ENCODE results near the gene UBR1. TPM values are rescaled to one million over a fixed set of nuclear protein-coding genes. Genes with fewer than 3 reads are reported as not detected.
"Not testable (repeated sequence)": the region's sequence is repeated elsewhere in the genome, so short reads cannot be mapped to it uniquely, and the experiment has no call there.

Gene UBR1
- total and polyA plus RNA-seq, 8 donors = 4.6 to 19.8 (median 14.4) TPM

DNA sequence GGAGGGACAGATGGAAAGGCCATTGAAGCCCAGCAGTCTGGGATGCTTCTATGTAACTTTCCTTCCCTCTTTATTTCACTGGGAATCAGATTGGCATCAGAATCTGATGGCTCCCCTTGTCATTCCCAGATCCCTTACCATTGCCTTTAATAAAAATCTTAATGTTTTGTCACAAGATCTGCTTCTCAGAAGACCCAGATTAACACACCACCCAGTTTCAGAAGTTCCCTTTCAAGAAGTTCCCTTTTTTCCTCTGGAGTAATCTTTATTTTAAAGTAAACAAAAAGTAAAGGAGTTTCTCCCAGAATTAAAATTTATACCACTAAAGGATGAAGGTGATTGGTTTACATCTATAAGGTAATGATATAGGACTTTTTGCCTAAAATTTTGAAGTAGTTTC lies 76.4 kb downstream of the UBR1 start:
- Histone ChIP-seq H3K4me1 (no peaks in the 10 kb centered on the region), H3K36me3 (peaks cover 0 to 37% (median 5%) of the 10 kb centered on the region in 3 donors), H3K27ac (no peak overlapping the region), H3K27me3 (no peaks in the 10 kb centered on the region), H3K9me3 (no peaks in the 10 kb centered on the region), H3K4me3 (no peak overlapping the region)
- FAIRE-seq (no peak), ATAC-seq (no peak), DNase-seq (no peak)
- intact Hi-C loops (cut with DNase I) = no loop called here
- no peak for TF ChIP-seq CTCF (IDR thresholded peaks at IDR 0.05)

DNA sequence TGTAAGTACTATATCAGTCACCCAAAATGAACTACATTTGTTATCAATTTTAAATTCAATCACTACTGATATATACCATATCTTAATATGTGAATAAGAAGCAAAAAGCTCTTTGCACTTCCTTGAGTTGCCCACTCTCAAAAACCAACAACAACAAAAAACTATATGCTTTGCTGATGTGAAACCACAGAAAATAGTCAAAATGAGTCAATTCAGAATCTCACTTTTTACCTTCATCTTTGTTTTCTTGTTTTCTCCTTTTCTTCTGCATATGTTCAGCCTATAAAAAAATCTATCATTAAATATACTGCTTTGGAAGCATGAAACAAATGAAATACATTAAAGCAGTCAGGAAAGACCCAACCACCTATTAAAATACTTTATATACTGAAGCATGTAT lies 80.7 kb downstream of the UBR1 start:
- H3K9me3 ChIP-seq = no peaks in the 10 kb centered on the region
- no peak overlapping the region for H3K27ac ChIP-seq
- no peak for ATAC-seq
- no peak for FAIRE-seq
- H3K27me3 ChIP-seq = no peaks in the 10 kb centered on the region
- no peak for TF ChIP-seq CTCF (IDR thresholded peaks at IDR 0.05)
- intact Hi-C loops (cut with DNase I) = no loop called here
- peaks cover 0 to 60% (median 8%) of the 10 kb centered on the region in 3 donors for H3K36me3 ChIP-seq
- DNase-seq = no peak
- H3K4me3 ChIP-seq = no peak overlapping the region
- H3K4me1 ChIP-seq = no peaks in the 10 kb centered on the region

DNA sequence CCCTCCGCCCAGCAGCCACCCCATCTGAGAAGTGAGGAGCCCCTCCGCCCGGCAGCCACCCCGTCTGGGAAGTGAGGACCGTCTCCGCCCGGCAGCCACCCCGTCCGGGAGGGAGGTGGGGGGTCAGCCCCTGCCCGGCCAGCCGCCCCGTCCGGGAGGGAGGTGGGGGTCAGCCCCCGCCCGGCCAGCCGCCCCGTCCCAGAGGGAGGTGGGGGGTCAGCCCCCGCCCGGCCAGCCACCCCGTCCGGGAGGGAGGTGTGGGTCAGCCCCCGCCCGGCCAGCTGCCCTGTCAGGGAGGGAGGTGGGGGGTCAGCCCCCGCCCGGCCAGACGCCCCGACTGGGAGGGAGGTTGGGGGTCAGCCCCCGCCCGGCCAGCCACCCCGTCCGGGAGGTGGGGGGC lies 91.2 kb downstream of the UBR1 start:
- FAIRE-seq; H3K4me3 ChIP-seq; intact Hi-C loops (cut with DNase I); H3K9me3 ChIP-seq; H3K27me3 ChIP-seq; H3K4me1 ChIP-seq; H3K27ac ChIP-seq; ATAC-seq: not testable (repeated sequence)
- H3K36me3 ChIP-seq = peaks cover 0 to 12% (median 9%) of the 10 kb centered on the region in 3 donors
- WGBS, 2 donors = 96% methylated on average over 31 of the region's 31 CpGs
- peak in 1 of 6 donors; percentile 58 for DNase-seq

DNA sequence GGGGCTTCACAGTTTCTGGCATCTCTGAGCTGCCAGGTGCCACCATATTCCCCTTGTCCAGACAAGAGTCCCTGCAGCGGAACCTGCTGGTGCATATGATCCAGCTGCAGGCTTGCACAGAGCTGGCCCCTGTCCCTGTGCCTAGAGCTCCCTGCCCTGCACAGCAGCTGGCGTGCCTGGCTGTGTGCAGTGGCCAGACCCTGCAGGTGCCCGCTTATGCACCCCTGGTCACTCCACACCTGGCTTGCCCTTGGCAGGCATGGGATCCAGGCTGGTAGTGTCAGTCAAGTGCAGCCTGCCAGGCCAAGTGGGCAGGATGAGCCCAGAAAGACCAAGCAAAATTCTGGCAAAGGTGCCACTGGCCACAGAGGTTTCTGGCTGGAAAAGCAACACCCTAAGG lies 96.6 kb downstream of the UBR1 start:
- Histone ChIP-seq H3K36me3 (peaks cover 0 to 28% (median 5%) of the 10 kb centered on the region in 3 donors), H3K27ac (no peak overlapping the region), H3K4me3 (no peak overlapping the region), H3K9me3 (no peaks in the 10 kb centered on the region), H3K4me1 (no peaks in the 10 kb centered on the region), H3K27me3 (no peaks in the 10 kb centered on the region)
- FAIRE-seq (no peak), DNase-seq (no peak), ATAC-seq (no peak)
- TF ChIP-seq CTCF (IDR thresholded peaks at IDR 0.05) = no peak
- WGBS, 2 donors = 97 to 100% methylated on average over 3 of the region's 3 CpGs
- intact Hi-C loops (cut with DNase I) = no loop called here

- H3K4me1 ChIP-seq = no peaks in the 10 kb centered on the region
- H3K27me3 ChIP-seq = no peaks in the 10 kb centered on the region
- FAIRE-seq = no peak
- H3K4me3 ChIP-seq = no peak overlapping the region
- H3K36me3 ChIP-seq = peaks cover 0 to 28% (median 5%) of the 10 kb centered on the region in 3 donors
- no peak for ATAC-seq
- 97% methylated on average over 14 of the region's 14 CpGs for WGBS, 2 donors
- intact Hi-C loops (cut with DNase I) = no loop called here
- DNase-seq = peak in 1 of 6 donors; percentile 50
- H3K27ac ChIP-seq = no peak overlapping the region
- TF ChIP-seq CTCF (IDR thresholded peaks at IDR 0.05) = no peak
- H3K9me3 ChIP-seq = no peaks in the 10 kb centered on the region
These were observed 97.7 kb downstream of the UBR1 start for GRCh38 chr15:43008150-43008549.

DNA sequence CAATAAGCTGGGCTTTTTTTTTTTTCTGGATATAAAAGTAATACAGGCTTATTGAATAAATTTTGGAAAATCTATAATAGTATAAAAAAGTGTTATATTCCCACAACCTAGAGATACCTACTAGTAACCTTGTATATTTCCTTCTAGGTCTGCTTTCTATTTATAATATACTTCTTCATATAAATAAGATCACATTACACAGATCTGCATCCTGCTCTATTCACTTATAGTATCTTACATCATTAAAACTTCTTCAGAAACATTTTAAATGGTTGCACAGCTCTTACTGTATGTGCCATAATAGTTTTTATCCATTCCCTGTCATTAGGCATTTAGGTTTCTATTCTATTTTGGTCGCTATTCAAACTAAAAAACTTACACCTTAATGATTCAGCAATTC lies 98.3 kb downstream of the UBR1 start:
- H3K36me3 ChIP-seq = peaks cover 0 to 33% (median 5%) of the 10 kb centered on the region in 3 donors
- 93 to 97% methylated on average over 1 of the region's 1 CpG for WGBS, 2 donors
- no peaks in the 10 kb centered on the region for H3K4me1 ChIP-seq
- H3K27ac ChIP-seq = no peak overlapping the region
- TF ChIP-seq CTCF (IDR thresholded peaks at IDR 0.05) = no peak
- H3K9me3 ChIP-seq = no peaks in the 10 kb centered on the region
- no peak for FAIRE-seq
- no peak overlapping the region for H3K4me3 ChIP-seq
- ATAC-seq = no peak
- no peak for DNase-seq
- intact Hi-C loops (cut with DNase I) = no loop called here
- no peaks in the 10 kb centered on the region for H3K27me3 ChIP-seq
